GM18508 (cell line): Measurements from ENCODE around the gene COL9A1.

ENCODE experiments used
- ATAC-seq: cut with Tn5 transposase; IDR thresholded peaks from one replicate; pipeline ENCODE4 v1.9.1; 2021; ENCODE audit warnings: moderate number of reproducible peaks; ENCODE audit not compliant: insufficient read depth, unreplicated experiment

Gene COL9A1

GRCh38 chr6:70292193-70292592 lies 10.7 kb downstream of the COL9A1 start:
- no peak for ATAC-seq

GRCh38 chr6:70289299-70289698 lies 13.6 kb downstream of the COL9A1 start:
- no peak for ATAC-seq

- ATAC-seq, result no peak
These were observed 16.0 kb downstream of the COL9A1 start for GRCh38 chr6:70286905-70287304.

GRCh38 chr6:70285201-70285600 lies 17.7 kb downstream of the COL9A1 start:
- ATAC-seq, result no peak

DNA sequence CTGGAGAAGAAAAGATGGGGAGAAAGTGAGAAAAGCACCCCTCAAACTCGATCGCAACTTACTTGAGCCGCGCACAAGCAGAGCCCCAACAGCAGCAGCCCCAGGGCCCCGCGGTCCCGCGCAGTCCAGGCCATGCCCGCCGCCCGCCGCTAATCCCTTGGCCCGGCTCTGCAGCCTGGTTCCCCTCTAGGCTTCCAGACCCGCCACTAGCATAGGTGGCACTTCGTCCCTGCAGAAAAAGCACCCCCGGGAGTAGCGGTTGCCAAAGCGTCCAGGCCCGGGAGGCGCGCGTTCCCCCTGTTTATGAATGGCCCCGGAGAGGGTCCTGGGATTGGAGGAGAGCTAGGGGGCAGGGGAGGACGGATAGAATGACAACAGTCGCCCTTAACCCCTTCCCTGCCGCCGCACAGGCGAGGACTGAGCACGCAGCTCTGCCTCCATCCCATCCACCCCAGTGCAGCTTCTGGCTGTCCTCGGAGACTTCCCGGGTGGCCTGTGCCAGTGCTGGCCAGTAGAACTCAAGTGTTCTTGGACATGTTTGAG lies 19.9 kb downstream of the COL9A1 start:
- ATAC-seq, result no peak

DNA sequence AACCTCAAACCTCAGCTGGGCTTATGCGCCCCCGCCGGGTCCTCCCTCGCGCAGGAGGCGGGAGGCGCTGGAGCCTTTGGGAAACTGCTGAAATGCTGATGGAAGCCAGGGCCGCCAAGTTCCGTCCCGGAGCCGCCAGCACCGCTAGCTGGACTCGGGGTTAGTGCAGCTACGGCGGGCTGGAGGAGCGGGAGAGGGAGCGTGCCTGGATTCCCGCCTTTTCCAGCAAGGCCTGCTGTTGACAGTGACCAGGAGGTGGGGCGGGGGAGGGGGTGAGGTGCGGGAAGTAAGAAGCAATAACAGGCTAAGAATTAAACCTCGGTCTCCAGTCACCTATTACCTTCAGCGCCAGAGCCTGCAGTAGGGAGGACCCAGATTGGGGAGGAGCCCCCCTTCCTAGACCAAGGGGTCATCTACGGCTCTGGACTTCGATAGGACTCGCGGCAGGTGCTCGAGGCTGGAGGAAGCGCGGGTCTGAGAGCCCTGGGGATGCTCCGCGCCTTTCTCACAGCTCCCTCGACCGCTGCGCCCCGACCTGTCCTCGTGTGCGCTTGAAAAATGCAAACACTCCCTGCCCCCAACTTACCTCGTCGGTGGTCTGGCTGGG lies 20.5 kb downstream of the COL9A1 start:
- no peak for ATAC-seq

- ATAC-seq, result no peak
These were observed 21.0 kb downstream of the COL9A1 start for GRCh38 chr6:70281923-70282311.

DNA sequence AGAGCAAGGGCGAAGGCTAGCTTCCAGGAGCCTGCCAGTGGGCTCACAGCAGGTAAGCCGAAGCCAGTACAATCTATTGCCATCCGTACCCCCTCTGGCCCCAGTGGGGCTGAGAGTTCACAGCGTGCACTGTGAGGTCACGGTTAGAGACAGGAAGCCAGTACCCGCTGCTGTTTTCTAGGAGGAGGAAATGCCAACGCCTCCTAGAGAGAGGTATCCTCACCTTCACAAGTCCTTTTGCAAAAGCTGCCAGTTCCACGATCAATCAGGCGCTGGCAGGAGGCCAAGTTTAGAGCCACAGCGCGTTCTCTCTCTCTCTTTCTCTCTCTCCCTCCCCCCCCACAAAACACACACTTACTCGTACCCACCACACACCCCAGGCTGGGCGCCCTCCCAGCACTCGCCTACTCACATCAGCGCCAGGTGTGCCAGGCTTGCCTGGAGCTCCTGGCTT lies 22.5 kb downstream of the COL9A1 start:
- ATAC-seq, result no peak

DNA sequence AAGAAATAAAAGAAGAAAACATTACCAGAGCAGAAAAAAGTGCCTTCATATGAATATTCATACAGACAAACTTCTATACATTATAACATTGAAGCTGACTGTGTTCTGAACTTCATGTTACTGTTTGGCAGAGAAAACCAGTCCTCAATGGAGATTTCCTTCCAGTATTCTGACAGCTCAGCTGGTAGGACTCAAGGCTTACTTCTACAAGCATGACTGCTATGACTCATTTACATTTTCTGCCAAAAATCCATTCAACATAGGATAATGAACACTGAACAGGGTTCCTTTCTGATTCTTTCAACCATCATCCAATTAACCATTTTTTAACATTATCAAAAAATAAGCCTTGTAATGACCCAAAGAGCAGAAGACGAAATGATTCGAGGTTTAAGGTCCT lies 25.4 kb downstream of the COL9A1 start:
- no peak for ATAC-seq

DNA sequence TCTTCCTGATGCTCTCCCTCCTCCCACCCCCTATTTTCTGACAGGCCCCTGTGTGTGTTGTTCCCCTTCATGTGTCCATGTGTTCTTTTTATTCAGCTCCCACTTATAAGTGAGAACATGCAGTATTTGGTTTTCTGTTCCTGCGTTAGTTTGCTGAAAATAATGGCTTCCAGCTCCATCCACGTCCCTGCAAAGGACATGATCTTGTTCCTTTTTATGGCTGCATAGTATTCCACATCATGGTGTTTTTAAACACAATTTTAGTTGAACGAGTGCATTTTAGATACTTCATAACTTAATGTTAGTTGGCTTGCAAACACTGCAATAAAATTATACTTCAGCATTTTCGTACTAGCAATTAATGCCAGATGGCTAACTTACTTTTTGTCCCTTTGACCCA lies 28.5 kb downstream of the COL9A1 start:
- ATAC-seq, result no peak

DNA sequence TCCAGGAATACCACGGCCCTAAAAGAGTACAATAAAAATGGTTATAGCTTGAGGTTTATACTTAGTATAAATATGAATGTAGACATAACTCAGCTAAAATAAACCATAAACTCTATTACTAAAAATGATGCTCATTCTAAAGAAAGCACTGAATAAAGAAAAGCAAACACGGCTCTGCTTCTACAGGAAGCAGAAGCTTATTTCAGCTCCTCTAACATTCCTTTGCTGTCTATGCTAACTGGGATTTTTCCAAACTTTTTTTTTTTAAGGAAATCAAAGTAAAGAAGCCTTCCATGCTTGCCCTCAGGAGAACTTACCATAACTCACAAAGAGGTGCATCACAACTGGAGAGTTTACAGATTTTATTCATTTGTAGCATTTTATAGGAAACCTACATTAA lies 30.8 kb downstream of the COL9A1 start:
- no peak for ATAC-seq

DNA sequence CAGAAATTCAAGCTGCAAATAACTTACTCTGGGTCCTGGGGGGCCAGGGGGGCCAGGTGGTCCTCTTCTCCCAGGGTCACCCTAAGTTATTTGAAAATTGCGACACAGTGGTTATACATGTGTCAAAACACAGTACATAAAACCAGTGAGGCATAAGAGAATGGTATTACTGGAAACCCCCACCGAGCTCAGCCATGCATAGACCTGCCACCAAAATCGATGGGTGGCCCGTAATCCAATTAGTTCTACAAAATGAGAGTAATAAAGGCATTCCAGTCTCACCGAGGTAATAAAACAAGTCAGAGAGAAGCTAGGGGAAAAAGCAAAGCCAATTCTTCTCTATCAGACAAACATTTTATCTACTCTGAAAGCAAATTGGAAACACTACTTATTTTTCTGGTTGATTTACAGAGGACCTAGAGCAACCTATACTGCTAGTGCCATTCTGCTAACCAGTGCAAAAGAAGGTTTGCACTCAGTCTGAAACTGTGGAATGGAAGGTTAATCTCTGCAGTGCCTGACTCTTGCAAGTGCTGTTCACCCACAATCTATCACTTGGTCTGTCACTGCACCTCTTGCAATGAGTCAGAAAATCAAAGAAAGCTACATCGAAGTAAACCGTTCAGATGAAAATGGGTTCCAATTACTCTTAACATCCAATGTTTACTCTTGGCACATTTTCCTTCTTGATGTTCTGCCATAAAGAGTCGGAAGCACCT lies 32.4 kb downstream of the COL9A1 start:
- ATAC-seq, result no peak

GRCh38 chr6:70266142-70266541 lies 36.7 kb downstream of the COL9A1 start:
- ATAC-seq, result no peak

DNA sequence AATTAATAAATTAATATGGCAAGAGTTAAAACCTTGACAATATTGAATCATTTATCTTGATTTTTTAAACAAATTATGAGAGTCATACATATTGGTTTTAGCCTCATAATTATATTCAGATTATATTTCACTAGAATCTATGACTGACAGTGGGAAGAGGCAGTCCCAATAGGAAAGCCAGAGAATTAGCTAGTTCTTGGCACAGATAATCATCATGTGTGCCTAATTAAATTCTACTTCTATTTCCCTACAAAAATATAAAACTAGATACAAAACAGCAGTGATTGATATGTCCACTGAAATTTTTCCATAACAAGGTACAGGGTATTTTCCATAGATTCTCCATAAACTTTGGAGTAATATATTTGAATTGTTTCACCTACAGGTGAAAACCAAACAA lies 38.6 kb downstream of the COL9A1 start:
- no peak for ATAC-seq

DNA sequence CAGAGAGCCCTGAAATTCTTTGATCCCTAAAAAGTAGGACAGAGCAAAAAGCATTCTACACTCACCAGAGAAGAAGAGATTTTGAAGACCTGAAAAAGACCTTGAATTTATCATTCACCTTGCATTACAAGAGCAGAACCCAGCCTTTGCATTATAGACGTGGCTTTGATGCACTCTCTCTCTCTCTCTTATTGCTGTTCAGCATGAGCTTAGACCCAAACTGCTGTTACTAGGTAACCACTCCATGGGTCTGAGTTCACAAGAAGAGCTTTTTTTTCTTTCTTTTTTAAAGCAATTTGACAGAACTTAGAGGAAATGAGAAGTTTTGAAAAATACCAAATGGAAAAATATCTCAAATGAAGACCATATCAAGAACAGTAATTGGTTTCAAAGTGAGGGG lies 44.4 kb downstream of the COL9A1 start:
- no peak for ATAC-seq

- no peak for ATAC-seq
These were observed 45.1 kb downstream of the COL9A1 start for GRCh38 chr6:70257768-70258273.

DNA sequence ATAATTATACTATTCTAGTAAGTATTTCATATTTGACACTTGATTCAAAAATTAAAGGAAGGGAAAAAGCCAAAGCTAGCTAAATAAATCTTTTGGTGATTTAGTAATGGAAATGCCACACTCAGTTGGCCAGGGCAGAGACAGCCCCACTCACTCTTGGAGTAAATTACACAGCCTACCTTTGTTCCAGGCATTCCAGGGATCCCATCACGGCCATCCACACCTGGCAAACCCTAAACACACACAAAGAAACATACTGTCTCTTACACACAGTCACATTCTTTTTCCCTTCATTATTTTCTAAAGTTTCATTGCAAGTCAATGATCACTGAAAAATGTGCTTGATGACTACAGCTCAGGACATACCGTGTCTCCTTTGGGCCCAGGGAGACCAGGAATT lies 48.1 kb downstream of the COL9A1 start:
- no peak for ATAC-seq

- no peak for ATAC-seq
These were observed 49.0 kb downstream of the COL9A1 start for GRCh38 chr6:70253923-70254322.

- ATAC-seq, result no peak
These were observed 50.3 kb downstream of the COL9A1 start for GRCh38 chr6:70252604-70253003.

DNA sequence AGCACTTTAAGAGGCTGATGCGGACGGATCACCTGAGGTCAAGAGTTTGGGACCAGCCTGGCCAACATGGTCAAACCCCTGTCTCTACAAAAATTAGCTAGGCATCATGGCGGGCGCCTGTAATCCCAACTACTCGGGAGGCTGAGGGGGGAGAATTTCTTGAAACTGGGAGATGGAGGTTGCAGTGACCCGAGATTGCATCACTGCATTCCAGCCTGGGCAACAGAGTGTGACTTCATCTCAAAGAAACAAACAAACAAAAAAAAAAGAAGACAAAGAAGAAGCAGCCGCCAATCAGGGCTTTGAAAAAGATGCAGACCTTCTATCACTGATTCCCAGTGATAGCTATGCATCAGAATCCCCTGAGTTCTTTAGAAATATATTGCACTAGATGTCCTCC lies 56.8 kb downstream of the COL9A1 start:
- ATAC-seq, result no peak

DNA sequence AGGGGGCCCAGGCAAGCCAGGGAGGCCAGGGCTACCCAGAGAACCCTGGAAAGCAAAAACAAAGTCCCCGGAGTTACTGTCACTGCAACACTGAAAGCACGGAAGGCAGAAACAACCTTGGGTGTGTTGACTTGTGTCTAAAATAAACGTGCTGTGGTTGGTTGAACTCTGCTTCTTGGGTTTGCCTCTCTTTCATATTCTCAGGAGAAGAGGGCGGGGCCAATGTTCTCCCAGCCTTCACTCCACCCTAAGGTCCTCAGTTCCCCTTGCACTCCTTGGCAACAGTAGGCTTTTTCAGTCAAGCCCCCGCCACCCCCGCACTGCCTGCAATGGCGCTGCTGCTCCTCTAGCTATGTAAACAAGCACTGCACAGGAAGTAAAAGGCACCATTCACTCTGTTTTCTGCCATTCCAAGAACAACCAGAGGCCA lies 60.9 kb downstream of the COL9A1 start:
- no peak for ATAC-seq

DNA sequence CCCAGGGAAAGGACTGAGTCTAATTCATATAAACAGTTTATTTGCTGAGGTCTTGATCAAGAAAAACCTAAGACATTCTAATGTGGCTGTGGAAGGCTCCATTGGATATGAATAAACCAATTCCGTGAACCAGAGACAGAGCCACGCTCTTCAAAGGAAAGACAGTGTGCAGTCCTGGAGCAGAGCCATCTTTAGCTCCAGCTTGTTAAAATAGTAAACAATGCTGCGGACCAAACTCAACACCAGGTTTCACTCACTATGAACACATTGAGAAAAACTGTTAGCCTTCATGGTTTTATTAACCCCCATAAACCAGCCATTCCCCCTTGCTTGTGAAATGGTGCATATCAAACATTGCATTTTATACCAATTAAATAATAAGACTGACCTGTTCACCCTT lies 61.9 kb downstream of the COL9A1 start:
- ATAC-seq, result no peak
